SK-N-SH (cell line): ENCODE measurements around the gene MTCL1. TPM values are rescaled to one million over a fixed set of nuclear protein-coding genes. Genes with fewer than 3 reads are reported as not detected.

ENCODE experiments used
- CTCF ChIA-PET: fragments of 300-600, 350-600 bp; formaldehyde crosslinking; extraction: SDS; loops from one replicate; lab custom pipeline; 2021; lab: Yijun Ruan, JAX
- POLR2A ChIA-PET: fragments of 350-600 bp; sonication (Branson Sonifier 250); formaldehyde crosslinking; extraction: SDS; loops from one replicate; lab custom pipeline; 2020; ENCODE audit warnings: antibody characterized with exemption, inconsistent platforms; lab: Yijun Ruan, JAX
- DNase-seq: peaks from one replicate; pipeline ENCODE4 v3.0.0; 2012
- H2AFZ ChIP-seq: fragments of 200-600 bp; sonication (generic); 2 replicates; pipeline ENCODE4 v1.8.1; 2016; ENCODE audit warnings: antibody characterized with exemption, mild to moderate bottlenecking, low read depth
- H3F3A ChIP-seq: fragments of 200-600 bp; sonication (generic); replicated peaks from 2 replicates; pipeline ENCODE3; 2016; ENCODE audit warnings: antibody characterized with exemption, mild to moderate bottlenecking; ENCODE audit not compliant: insufficient read depth
- H3K27ac ChIP-seq, 2 experiments: fragments of 200-500 bp in 1 of 2; fragments of 200-600 bp in 1 of 2; sonication (Bioruptor generic) in 1 of 2; sonication (generic), shearing (Covaris generic) in 1 of 2; 2 replicates each; pipeline versions ENCODE4 v1.5.1 to v1.6.1; 2014 to 2016; ENCODE audit warnings: low read depth in 2 of 2, inconsistent platforms in 1 of 2, low read length in 1 of 2, mild to moderate bottlenecking in 1 of 2, mixed read lengths in 1 of 2
- H3K27me3 ChIP-seq: fragments of 200-600 bp; sonication (generic), shearing (Covaris generic); 2 replicates; pipeline ENCODE4 v1.6.1; 2016; ENCODE audit warnings: mixed run types; ENCODE audit not compliant: insufficient read depth
- H3K36me3 ChIP-seq, 2 experiments: fragments of 200-500 bp in 1 of 2; fragments of 200-600 bp in 1 of 2; sonication (Bioruptor generic) in 1 of 2; sonication (generic) in 1 of 2; replicated peaks in 1 of 2; 2 replicates each; pipeline versions ENCODE3 to v1.5.1; 2014 to 2016; ENCODE audit warnings: low read length in 1 of 2, mild to moderate bottlenecking in 1 of 2; ENCODE audit not compliant: insufficient read depth in 2 of 2, control insufficient read depth in 1 of 2
- H3K4me1 ChIP-seq, 2 experiments: fragments of 200-500 bp in 1 of 2; fragments of 200-600 bp in 1 of 2; sonication (Bioruptor generic) in 1 of 2; sonication (generic), shearing (Covaris generic) in 1 of 2; 2 replicates each; pipeline versions ENCODE4 v1.5.1 to v1.6.1; 2014 to 2016; ENCODE audit warnings: low read depth in 1 of 2, low read length in 1 of 2, mixed run types in 1 of 2; ENCODE audit not compliant: insufficient read depth in 2 of 2, control insufficient read depth in 1 of 2
- H3K4me2 ChIP-seq: fragments of 200-600 bp; sonication (generic), shearing (Covaris generic); 2 replicates; pipeline ENCODE4 v1.6.1; 2017; ENCODE audit warnings: mixed run types
- H3K4me3 ChIP-seq, 2 experiments: fragments of 200-500 bp in 1 of 2; fragments of 200-600 bp in 1 of 2; sonication (Bioruptor generic) in 1 of 2; sonication (generic), shearing (Covaris generic) in 1 of 2; 2 replicates each; pipeline versions ENCODE4 v1.5.1 to v1.8.1; 2014 to 2016; ENCODE audit warnings: low read depth in 2 of 2, inconsistent platforms in 1 of 2, low read length in 1 of 2, mild to moderate bottlenecking in 1 of 2, mixed read lengths in 1 of 2, moderate library complexity in 1 of 2
- H3K79me2 ChIP-seq: fragments of 200-600 bp; sonication (generic); 2 replicates; pipeline ENCODE4 v1.8.1; 2017; ENCODE audit warnings: mild to moderate bottlenecking; ENCODE audit not compliant: insufficient read depth
- H3K9ac ChIP-seq: fragments of 200-600 bp; sonication (generic); 2 replicates; pipeline ENCODE4 v1.6.1; 2017; ENCODE audit warnings: mixed run types
- H3K9me2 ChIP-seq: fragments of 200-600 bp; sonication (generic); 2 replicates; pipeline ENCODE4 v1.6.1; 2017; ENCODE audit warnings: mixed run types
- H3K9me3 ChIP-seq: fragments of 200-600 bp; sonication (generic); 2 replicates; pipeline ENCODE4 v1.6.1; 2017; ENCODE audit warnings: mixed run types, mild to moderate bottlenecking, moderate library complexity
- H4K20me1 ChIP-seq: fragments of 200-600 bp; sonication (generic); 2 replicates; pipeline ENCODE4 v1.6.1; 2017; ENCODE audit warnings: mild to moderate bottlenecking, mixed run types; ENCODE audit not compliant: insufficient read depth
- CHD2 ChIP-seq: fragments of 150-350 bp; IDR thresholded peaks from 2 replicates; pipeline ENCODE4 v1.6.1; 2018; ENCODE audit warnings: low read length; ENCODE audit not compliant: partially characterized antibody
- ELF1 ChIP-seq: IDR thresholded peaks from 2 replicates; pipeline ENCODE4 v1.4.0; 2012
- FOXJ3 ChIP-seq: sonication (generic); formaldehyde crosslinking; IDR thresholded peaks from 2 replicates; pipeline ENCODE4 v1.5.1; 2020; ENCODE audit warnings: mild to moderate bottlenecking, missing genetic modification reagents
- FOXM1 ChIP-seq: IDR thresholded peaks from 2 replicates; pipeline ENCODE4 v1.4.0; 2012; ENCODE audit warnings: low read depth, mild to moderate bottlenecking
- GABPA ChIP-seq: IDR thresholded peaks from 2 replicates; pipeline ENCODE4 v1.4.0; 2012; ENCODE audit warnings: low read depth, mild to moderate bottlenecking
- RAD21 ChIP-seq: IDR thresholded peaks from 2 replicates; pipeline ENCODE4 v1.6.1; 2012; ENCODE audit warnings: mild to moderate bottlenecking, low read length
- REST ChIP-seq: IDR thresholded peaks from 2 replicates; pipeline ENCODE4 v1.6.1; 2012; ENCODE audit warnings: mild to moderate bottlenecking, low read depth, low read length, moderate library complexity
- RFX5 ChIP-seq: IDR thresholded peaks from 2 replicates; pipeline ENCODE4 v1.6.1; 2012; ENCODE audit warnings: mild to moderate bottlenecking, improper control_type of control experiment, low read length
- SIN3A ChIP-seq: IDR thresholded peaks from 2 replicates; pipeline ENCODE4 v1.6.1; 2012; ENCODE audit warnings: low read depth, mild to moderate bottlenecking, low read length, moderate library complexity, borderline replicate concordance
- TAF1 ChIP-seq: IDR thresholded peaks from 2 replicates; pipeline ENCODE4 v1.6.1; 2012; ENCODE audit warnings: low read depth, mild to moderate bottlenecking, low read length, moderate library complexity, borderline replicate concordance
- TCF12 ChIP-seq: IDR thresholded peaks from 2 replicates; pipeline ENCODE4 v1.4.0; 2012
- TEAD4 ChIP-seq: IDR thresholded peaks from 2 replicates; pipeline ENCODE4 v1.4.0; 2012; ENCODE audit warnings: mild to moderate bottlenecking, borderline replicate concordance; ENCODE audit not compliant: insufficient read depth
- USF2 ChIP-seq: fragments of 150-350 bp; IDR thresholded peaks from 2 replicates; pipeline ENCODE4 v1.6.1; 2017; ENCODE audit warnings: antibody characterized with exemption, low read length, low read depth, borderline replicate concordance
- YY1 ChIP-seq: IDR thresholded peaks from 2 replicates; pipeline ENCODE4 v1.4.0; 2012; ENCODE audit warnings: low read depth, mild to moderate bottlenecking
- WGBS: methylation state at CpG from one replicate; pipeline ENCODE4 v1.1.6; 2017; ENCODE audit warnings: low lambda C conversion rate; 5-methylcytosine and 5-hydroxymethylcytosine counted together
- polyA plus RNA-seq, 3 experiments: library from polyadenylated mRNA; depleted of rRNA; stranded (reverse); fragments of >200 nt; gene quantifications; 2 replicates each; pipeline ENCODE4 v1.2.3, GENCODE V29; 2012
- TF ChIP-seq, protein P1 (sequence below): IDR thresholded peaks from 2 replicates; pipeline ENCODE4 v1.4.0; 2012; ENCODE audit warnings: low read depth
- TF ChIP-seq, protein P2 (sequence below): fragments of 150-350 bp; IDR thresholded peaks from 2 replicates; pipeline ENCODE4 v1.6.1; 2016; ENCODE audit warnings: mild to moderate bottlenecking, low read depth, low read length

Gene MTCL1
- polyA plus RNA-seq, 1 of the 3 experiments (the other 2 are of a cell fraction), result 33.5 TPM

DNA sequence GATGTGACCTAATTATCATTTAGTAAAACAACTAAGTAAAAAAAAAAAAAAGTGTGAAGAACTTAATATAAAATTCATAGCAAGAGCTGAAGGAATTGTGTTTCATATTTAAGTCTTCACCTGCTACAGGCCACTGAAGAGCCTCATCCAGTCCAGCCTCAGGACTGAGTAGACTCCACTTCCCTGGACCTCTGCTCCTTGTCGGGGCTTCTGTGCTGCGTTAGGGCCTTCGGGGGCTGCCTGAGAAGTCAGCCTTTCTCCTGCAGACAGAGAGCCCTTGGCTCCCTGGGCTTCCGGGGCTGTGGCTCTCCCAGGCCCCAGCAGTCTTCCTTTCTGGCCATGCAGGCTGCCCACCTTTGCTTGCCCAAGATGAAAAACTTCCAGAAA is 95.5 kb downstream of the MTCL1 start:
- Histone ChIP-seq H3K27ac (peak overlapping the region; percentile 67 to 88; a peak in 3 of 4 replicates), H3K27me3 (no peaks in the 10 kb centered on the region), H3K9me2 (no peaks in the 10 kb centered on the region), H3F3A (peaks cover 28% of the 10 kb centered on the region), H3K79me2 (peaks cover 18% of the 10 kb centered on the region), H2AFZ (no peak overlapping the region), H3K36me3 (peaks cover 25 to 60% of the 10 kb centered on the region in 2 experiments), H3K9ac (peak overlapping the region; percentile 60), H3K4me1 (peaks cover 32 to 46% of the 10 kb centered on the region in 2 experiments), H3K4me2 (peak overlapping the region; percentile 52), H3K9me3 (no peaks in the 10 kb centered on the region), H4K20me1 (no peaks in the 10 kb centered on the region), H3K4me3 (no peak overlapping the region)
- CTCF ChIA-PET, result interaction anchor here (0.6 to 2.1 kb wide), 3 partner anchors 146 to 603 kb away, joined by 3 to 6 read pairs (median 4); no protein-coding TSS in a partner anchor
- no peak for TF ChIP-seq REST
- TF ChIP-seq FOXM1, result no peak
- TF ChIP-seq RAD21, result no peak
- TF ChIP-seq RFX5, result no peak
- no peak for TF ChIP-seq TAF1
- no peak for TF ChIP-seq TCF12
- TF ChIP-seq, protein P1, sequence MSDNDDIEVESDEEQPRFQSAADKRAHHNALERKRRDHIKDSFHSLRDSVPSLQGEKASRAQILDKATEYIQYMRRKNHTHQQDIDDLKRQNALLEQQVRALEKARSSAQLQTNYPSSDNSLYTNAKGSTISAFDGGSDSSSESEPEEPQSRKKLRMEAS, result no peak
- no peak for TF ChIP-seq SIN3A
- TF ChIP-seq CHD2, result no peak
- TF ChIP-seq USF2, result no peak
- TF ChIP-seq FOXJ3 (CRISPR knock-in tag), result no peak
- no peak for TF ChIP-seq ELF1
- TF ChIP-seq, protein P2, sequence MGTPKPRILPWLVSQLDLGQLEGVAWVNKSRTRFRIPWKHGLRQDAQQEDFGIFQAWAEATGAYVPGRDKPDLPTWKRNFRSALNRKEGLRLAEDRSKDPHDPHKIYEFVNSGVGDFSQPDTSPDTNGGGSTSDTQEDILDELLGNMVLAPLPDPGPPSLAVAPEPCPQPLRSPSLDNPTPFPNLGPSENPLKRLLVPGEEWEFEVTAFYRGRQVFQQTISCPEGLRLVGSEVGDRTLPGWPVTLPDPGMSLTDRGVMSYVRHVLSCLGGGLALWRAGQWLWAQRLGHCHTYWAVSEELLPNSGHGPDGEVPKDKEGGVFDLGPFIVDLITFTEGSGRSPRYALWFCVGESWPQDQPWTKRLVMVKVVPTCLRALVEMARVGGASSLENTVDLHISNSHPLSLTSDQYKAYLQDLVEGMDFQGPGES, result no peak
- no peak for TF ChIP-seq GABPA
- no peak for TF ChIP-seq TEAD4
- no peak for TF ChIP-seq YY1
- no peak for DNase-seq
- POLR2A ChIA-PET, result no interaction called here
- 100% methylated on average over 2 of the region's 4 CpGs for WGBS
